Cardiac fibroblast (primary cell): ENCODE data around the gene LMTK2.

Experiments used
- DNase-seq, 2 donors: peaks; one replicate each; pipeline versions ENCODE4 v3.0.0 to v3.0.0-alpha.2; 2010; ENCODE audit warnings: low read depth in 2 of 2
- H3K4me3 ChIP-seq, 2 donors: replicated peaks in 1 of 2; 1 replicate in 1 of 2; 2 replicates in 1 of 2; pipeline ENCODE4 v1.5.1; 2011; ENCODE audit warnings: low read depth in 2 of 2, low read length in 2 of 2, mild to moderate bottlenecking in 2 of 2, moderate library complexity in 1 of 2
- TF ChIP-seq, protein P1 (sequence below): IDR thresholded peaks from one replicate; pipeline ENCODE4 v1.5.1; 2011; ENCODE audit warnings: low read depth, mild to moderate bottlenecking, low read length, inconsistent platforms

Gene LMTK2

DNA sequence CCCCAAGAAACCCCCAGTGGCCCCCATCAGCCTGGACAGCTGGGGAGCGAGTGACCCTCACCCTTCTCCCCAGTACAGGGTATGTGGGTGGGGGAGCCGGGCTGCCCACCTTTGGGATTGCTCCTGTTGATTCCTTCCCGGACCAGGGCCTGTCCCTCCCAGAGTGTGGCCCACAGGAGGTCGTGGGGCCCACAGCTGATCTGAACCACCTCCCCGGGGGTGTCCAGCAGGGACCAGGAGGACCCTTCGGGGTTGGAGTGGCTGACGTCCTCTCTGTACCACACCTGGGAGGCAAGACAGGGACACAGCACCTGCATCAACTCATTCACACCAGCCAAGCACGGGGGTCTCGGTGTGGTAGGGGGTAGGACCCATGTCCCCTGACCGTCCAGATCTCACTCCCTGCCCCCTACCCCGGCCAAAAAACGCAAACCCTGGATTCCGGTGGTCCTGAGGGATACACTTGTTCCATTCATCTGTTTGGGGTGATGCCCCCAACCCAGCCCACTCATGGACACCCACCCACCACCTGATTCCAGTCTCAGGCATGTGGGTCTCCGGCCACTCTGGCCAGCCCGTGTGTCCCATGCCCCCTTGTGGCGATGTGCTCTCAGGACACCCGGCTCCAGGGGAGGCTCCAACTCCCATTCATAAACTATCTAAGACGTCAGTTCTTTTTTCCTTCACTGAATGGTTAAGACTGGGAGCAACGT lies 134.5 kb downstream of the LMTK2 start:
- peak; percentile 53 to 55 for DNase-seq
- TF ChIP-seq, protein P1, sequence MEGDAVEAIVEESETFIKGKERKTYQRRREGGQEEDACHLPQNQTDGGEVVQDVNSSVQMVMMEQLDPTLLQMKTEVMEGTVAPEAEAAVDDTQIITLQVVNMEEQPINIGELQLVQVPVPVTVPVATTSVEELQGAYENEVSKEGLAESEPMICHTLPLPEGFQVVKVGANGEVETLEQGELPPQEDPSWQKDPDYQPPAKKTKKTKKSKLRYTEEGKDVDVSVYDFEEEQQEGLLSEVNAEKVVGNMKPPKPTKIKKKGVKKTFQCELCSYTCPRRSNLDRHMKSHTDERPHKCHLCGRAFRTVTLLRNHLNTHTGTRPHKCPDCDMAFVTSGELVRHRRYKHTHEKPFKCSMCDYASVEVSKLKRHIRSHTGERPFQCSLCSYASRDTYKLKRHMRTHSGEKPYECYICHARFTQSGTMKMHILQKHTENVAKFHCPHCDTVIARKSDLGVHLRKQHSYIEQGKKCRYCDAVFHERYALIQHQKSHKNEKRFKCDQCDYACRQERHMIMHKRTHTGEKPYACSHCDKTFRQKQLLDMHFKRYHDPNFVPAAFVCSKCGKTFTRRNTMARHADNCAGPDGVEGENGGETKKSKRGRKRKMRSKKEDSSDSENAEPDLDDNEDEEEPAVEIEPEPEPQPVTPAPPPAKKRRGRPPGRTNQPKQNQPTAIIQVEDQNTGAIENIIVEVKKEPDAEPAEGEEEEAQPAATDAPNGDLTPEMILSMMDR, result peak; percentile 83
- no peak overlapping the region for H3K4me3 ChIP-seq

DNA sequence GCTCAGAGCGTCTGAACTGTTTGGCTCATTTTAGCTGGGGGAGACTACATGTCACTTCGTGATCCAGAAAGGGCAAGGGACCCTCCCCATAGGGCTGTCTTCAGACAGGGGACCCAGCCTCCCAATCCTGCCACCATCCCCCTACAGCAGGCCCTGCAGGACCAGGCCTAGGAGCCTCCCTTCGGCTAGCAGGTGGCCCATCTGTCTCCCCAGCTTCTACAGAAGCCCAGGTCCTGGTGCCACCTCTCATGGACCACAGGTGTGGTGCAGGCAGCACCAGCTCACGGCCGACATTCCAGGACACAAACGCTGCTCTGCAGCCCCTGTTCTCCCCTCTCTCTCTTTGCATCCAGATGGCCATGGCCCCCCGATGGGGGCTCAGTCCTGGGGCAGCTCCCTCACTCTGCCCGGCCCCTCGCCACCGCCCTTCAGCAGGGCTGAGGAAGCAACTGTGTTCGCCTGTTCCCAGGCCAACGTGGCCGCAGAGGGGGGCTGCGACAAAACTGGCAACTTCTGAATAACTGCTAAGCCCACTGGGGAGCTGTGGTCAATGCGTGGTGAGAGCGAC lies 135.1 kb downstream of the LMTK2 start:
- TF ChIP-seq, protein P1, result no peak

DNA sequence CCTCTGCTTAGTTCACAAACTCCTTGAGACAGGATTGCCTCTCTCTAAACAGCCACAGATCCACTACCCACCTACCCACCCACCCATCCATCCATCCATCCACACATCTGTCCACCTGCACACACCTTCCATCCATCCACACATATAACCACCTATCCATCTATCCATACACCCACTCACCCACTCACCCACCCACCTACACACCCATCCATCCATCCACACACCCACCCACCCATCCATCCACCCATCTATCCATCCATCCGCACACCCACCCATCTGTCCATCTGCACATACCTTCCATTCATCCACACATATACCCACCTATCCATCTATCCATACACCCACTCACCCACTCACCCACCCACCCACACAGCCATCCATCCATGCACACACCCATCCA lies 135.7 kb downstream of the LMTK2 start:
- no peak overlapping the region for H3K4me3 ChIP-seq
- no peak for DNase-seq
- TF ChIP-seq, protein P1, result no peak

More for the DNA sequence above, 135.1 kb downstream of the LMTK2 start:
- no peak overlapping the region for H3K4me3 ChIP-seq
- DNase-seq, result no peak

DNA sequence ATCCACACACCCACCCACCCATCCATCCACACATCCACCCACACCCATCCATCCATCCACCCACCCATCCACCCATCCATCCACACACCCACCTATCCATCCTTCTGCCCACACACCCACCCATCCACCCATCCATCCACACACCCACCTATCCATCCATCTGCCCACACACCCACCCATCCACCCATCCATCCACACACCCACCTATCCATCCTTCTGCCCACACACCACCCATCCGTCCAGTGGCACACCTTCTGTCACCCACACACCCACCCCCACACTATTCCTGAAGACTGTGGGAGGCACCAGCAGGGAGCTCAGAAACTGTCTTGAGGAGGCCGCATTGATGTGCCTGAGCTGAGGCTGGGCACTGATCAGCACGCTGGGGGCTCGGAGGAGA lies 136.3 kb downstream of the LMTK2 start:
- TF ChIP-seq, protein P1, result no peak
- no peak overlapping the region for H3K4me3 ChIP-seq
- DNase-seq, result no peak

DNA sequence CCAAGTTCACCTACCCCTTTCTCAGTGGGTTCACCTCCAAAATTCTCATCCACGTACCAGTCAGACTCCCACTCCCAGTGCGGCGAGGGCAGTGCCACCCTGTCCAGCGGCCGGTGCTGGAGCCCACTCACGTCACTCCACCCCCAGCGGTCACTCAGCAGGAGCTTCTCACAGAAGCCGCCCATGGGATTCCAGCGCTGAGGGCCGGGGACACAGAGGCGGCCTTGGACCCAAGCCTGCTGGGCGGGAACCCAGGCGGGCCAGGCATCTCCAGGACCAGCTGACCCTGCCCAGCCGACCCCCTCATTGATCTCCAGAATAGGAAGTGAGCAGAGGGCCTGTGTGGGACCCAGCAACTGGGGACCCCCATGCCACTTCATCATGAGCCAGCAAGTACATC lies 138.2 kb downstream of the LMTK2 start:
- TF ChIP-seq, protein P1, result no peak
- no peak for DNase-seq
- no peak overlapping the region for H3K4me3 ChIP-seq

DNA sequence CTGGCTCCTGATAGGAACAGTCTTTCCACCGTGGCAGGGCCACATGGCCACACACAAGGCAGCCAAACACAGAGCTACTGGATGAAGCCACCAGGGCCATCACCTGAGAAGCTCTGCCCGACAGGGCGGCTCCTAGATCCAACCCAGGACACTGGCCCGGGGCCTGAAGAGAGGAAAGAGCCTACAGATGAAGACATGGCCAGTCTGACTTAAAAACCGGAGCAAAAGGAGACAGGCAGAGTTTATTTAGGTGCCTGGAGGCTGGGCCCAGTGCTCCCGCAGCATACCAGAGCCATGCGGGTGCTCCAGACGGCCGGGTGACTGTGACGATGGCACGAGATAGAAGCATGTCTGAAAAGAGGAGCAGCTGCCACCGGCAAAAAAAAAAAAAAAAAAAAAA lies 141.5 kb downstream of the LMTK2 start:
- TF ChIP-seq, protein P1, result no peak
- H3K4me3 ChIP-seq, result no peak overlapping the region
- DNase-seq, result no peak

DNA sequence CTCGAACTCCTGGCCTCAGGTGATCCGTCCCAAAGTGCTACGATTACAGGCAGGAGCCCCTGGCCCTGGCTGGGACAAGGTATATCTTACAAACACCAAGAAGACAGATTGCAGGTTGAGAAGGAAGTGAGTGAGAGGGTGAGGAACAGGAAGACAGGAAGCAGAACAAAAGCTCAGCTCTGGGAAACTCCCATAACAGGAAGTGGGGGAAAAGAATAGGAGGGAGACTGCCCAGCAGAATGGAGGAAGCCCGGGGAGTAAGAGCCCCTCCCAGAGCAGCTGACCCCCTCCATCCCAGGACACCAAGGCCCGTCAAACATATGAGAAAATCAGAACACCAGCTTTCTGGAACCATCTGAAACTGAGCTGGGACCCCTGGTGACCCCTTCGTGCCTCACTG lies 142.4 kb downstream of the LMTK2 start:
- TF ChIP-seq, protein P1, result no peak
- DNase-seq, result peak; percentile 20 to 47
- H3K4me3 ChIP-seq, result no peak overlapping the region
